Vagina (tissue), 2 donors: Measurements from ENCODE around the gene PRKG2. TPM values are rescaled to one million over a fixed set of nuclear protein-coding genes. Genes with fewer than 3 reads are reported as not detected.

Experiments
- DNase-seq, 2 donors: peaks; one replicate each; pipeline ENCODE4 v3.0.0-alpha.2; 2017; ENCODE audit errors: extremely low spot score in 2 of 2
- H3K27ac ChIP-seq: fragments of 200-600 bp; sonication (generic); one replicate; pipeline ENCODE4 v1.5.1; 2019
- H3K27me3 ChIP-seq: fragments of 200-600 bp; sonication (generic); one replicate; pipeline ENCODE4 v1.5.1; 2019
- H3K36me3 ChIP-seq, 2 donors: fragments of 200-600 bp; sonication (generic); one replicate each; pipeline ENCODE4 v1.5.1; 2017 to 2019
- H3K4me1 ChIP-seq: fragments of 200-600 bp; sonication (generic); one replicate; pipeline ENCODE4 v1.5.1; 2019
- H3K4me3 ChIP-seq, 2 donors: fragments of 200-600 bp; sonication (generic); 1 replicate in 1 of 2; 2 replicates in 1 of 2; pipeline ENCODE4 v1.5.1; 2016 to 2019
- H3K9me3 ChIP-seq: fragments of 200-600 bp; sonication (generic); one replicate; pipeline ENCODE4 v1.5.1; 2019
- CTCF ChIP-seq, 3 experiments: fragments of 450-650 bp in 2 of 3; fragments of 200-600 bp in 1 of 3; sonication (generic) in 1 of 3; IDR thresholded peaks; one replicate each; pipeline ENCODE4 v1.5.1; 2017 to 2019; ENCODE audit warnings: antibody characterized with exemption in 3 of 3, mild to moderate bottlenecking in 2 of 3, moderate library complexity in 2 of 3
- POLR2A ChIP-seq, 2 donors: fragments of 450-650 bp; IDR thresholded peaks; one replicate each; pipeline ENCODE4 v1.6.1; 2017; ENCODE audit warnings: antibody characterized with exemption in 2 of 2, mild to moderate bottlenecking in 2 of 2, moderate library complexity in 2 of 2
- POLR2AphosphoS5 ChIP-seq, 2 donors: sonication (generic); formaldehyde crosslinking; IDR thresholded peaks; one replicate each; pipeline ENCODE4 v1.9.0; 2017; ENCODE audit warnings: antibody characterized with exemption in 2 of 2, mild to moderate bottlenecking in 2 of 2, low read depth in 1 of 2; ENCODE audit not compliant: insufficient read depth in 1 of 2
- intact Hi-C: fragments of 100-400 bp; cut with DNase I; formaldehyde crosslinking; loops from one replicate; pipeline ENCODE4 v1.15.1; 2023
- total RNA-seq: library from RNA; depleted of rRNA; stranded (reverse); fragments of >200 nt; gene quantifications from one replicate; pipeline ENCODE4 v1.2.3, GENCODE V29; 2016

Gene PRKG2
- total RNA-seq, 1 donor from 2014 or later = 0.49 TPM

- Histone ChIP-seq H3K4me3 (no peak overlapping the region), H3K4me1 (no peaks in the 10 kb centered on the region), H3K27me3 (no peaks in the 10 kb centered on the region), H3K36me3 (no peaks in the 10 kb centered on the region), H3K9me3 (no peaks in the 10 kb centered on the region), H3K27ac (no peak overlapping the region)
- no peak for DNase-seq
- intact Hi-C loops = no loop called here
- TF ChIP-seq POLR2A (IDR thresholded peaks at IDR 0.05) (no peak), POLR2AphosphoS5 (IDR thresholded peaks at IDR 0.05; ENCODE audit: insufficient read depth in 1 of 2, low read depth in 1 of 2) (no peak), CTCF (IDR thresholded peaks at IDR 0.05) (no peak)
Observed at GRCh38 chr4:81257021-81257420, 42.0 kb upstream of the PRKG2 start.

- Histone ChIP-seq H3K4me1 (no peaks in the 10 kb centered on the region), H3K27me3 (no peaks in the 10 kb centered on the region), H3K9me3 (no peaks in the 10 kb centered on the region), H3K27ac (no peak overlapping the region), H3K4me3 (no peak overlapping the region), H3K36me3 (no peaks in the 10 kb centered on the region)
- TF ChIP-seq CTCF (IDR thresholded peaks at IDR 0.05) (no peak), POLR2A (IDR thresholded peaks at IDR 0.05) (no peak), POLR2AphosphoS5 (IDR thresholded peaks at IDR 0.05; ENCODE audit: insufficient read depth in 1 of 2, low read depth in 1 of 2) (no peak)
- intact Hi-C loops = no loop called here
- no peak for DNase-seq
Observed at GRCh38 chr4:81256059-81256970, 41.3 kb upstream of the PRKG2 start.

- Histone ChIP-seq H3K27me3 (no peaks in the 10 kb centered on the region), H3K4me3 (no peak overlapping the region), H3K4me1 (no peaks in the 10 kb centered on the region), H3K9me3 (no peaks in the 10 kb centered on the region), H3K27ac (no peak overlapping the region), H3K36me3 (no peaks in the 10 kb centered on the region)
- DNase-seq = no peak
- intact Hi-C loops = no loop called here
- TF ChIP-seq POLR2AphosphoS5 (IDR thresholded peaks at IDR 0.05; ENCODE audit: insufficient read depth in 1 of 2, low read depth in 1 of 2) (no peak), POLR2A (IDR thresholded peaks at IDR 0.05) (no peak), CTCF (IDR thresholded peaks at IDR 0.05) (no peak)
Observed at GRCh38 chr4:81255524-81255923, 40.5 kb upstream of the PRKG2 start.

GRCh38 chr4:81250430-81250829 lies 35.4 kb upstream of the PRKG2 start:
- no peak overlapping the region for H3K27ac ChIP-seq
- H3K4me1 ChIP-seq = no peaks in the 10 kb centered on the region
- H3K4me3 ChIP-seq = no peak overlapping the region
- H3K9me3 ChIP-seq = no peaks in the 10 kb centered on the region
- no peaks in the 10 kb centered on the region for H3K36me3 ChIP-seq
- DNase-seq = no peak
- TF ChIP-seq POLR2AphosphoS5 (IDR thresholded peaks at IDR 0.05; ENCODE audit: insufficient read depth in 1 of 2, low read depth in 1 of 2) (no peak), POLR2A (IDR thresholded peaks at IDR 0.05) (no peak), CTCF (IDR thresholded peaks at IDR 0.05) (no peak)
- H3K27me3 ChIP-seq = no peaks in the 10 kb centered on the region
- intact Hi-C loops = no loop called here
